HL-60 (cell line): ENCODE results near the gene ABO.
"Not testable (repeated sequence)": the region's sequence is repeated elsewhere in the genome, so short reads cannot be mapped to it uniquely, and the experiment has no call there.

Source experiments
- DNase-seq, 2 experiments: peaks; one replicate each; pipeline ENCODE4 v3.0.0-alpha.2; 2010 to 2020; ENCODE audit warnings: low read depth in 1 of 2, low spot score in 1 of 2
- H3K27ac ChIP-seq: fragments of 250-450 bp; sonication (Bioruptor Pico); replicated peaks from 2 replicates; pipeline ENCODE4 v1.5.1; 2020; ENCODE audit warnings: mild to moderate bottlenecking, moderate library complexity
- H3K27me3 ChIP-seq: fragments of 250-450 bp; sonication (Bioruptor Pico); 2 replicates; pipeline ENCODE4 v1.5.1; 2021; ENCODE audit warnings: mild to moderate bottlenecking, moderate library complexity; ENCODE audit not compliant: insufficient read depth, poor library complexity, severe bottlenecking
- H3K4me3 ChIP-seq: replicated peaks from 2 replicates; pipeline ENCODE4 v1.5.1; 2011; ENCODE audit warnings: mild to moderate bottlenecking, control low read depth, low read length; ENCODE audit not compliant: insufficient read depth
- GABPA ChIP-seq: IDR thresholded peaks from 2 replicates; pipeline ENCODE4 v1.6.1; 2012; ENCODE audit warnings: low read depth
- POLR2AphosphoS5 ChIP-seq: IDR thresholded peaks from 2 replicates; pipeline ENCODE4 v1.6.1; 2012; ENCODE audit warnings: low read depth
- REST ChIP-seq: IDR thresholded peaks from 2 replicates; pipeline ENCODE4 v1.6.1; 2012; ENCODE audit warnings: low read depth; ENCODE audit not compliant: insufficient replicate concordance
- SPI1 ChIP-seq: IDR thresholded peaks from 2 replicates; pipeline ENCODE4 v1.6.1; 2012; ENCODE audit warnings: low read depth, mild to moderate bottlenecking, borderline replicate concordance
- TF ChIP-seq, protein P1 (sequence below): IDR thresholded peaks from one replicate; pipeline ENCODE4 v1.5.1; 2011; ENCODE audit warnings: low read length, control low read depth, inconsistent platforms; ENCODE audit not compliant: insufficient read depth

The ABO gene

GRCh38 chr9:133284362-133284761 lies 9.4 kb upstream of the ABO start:
- TF ChIP-seq GABPA (no peak), REST (no peak), SPI1 (no peak), POLR2AphosphoS5 (no peak)
- TF ChIP-seq, protein P1, sequence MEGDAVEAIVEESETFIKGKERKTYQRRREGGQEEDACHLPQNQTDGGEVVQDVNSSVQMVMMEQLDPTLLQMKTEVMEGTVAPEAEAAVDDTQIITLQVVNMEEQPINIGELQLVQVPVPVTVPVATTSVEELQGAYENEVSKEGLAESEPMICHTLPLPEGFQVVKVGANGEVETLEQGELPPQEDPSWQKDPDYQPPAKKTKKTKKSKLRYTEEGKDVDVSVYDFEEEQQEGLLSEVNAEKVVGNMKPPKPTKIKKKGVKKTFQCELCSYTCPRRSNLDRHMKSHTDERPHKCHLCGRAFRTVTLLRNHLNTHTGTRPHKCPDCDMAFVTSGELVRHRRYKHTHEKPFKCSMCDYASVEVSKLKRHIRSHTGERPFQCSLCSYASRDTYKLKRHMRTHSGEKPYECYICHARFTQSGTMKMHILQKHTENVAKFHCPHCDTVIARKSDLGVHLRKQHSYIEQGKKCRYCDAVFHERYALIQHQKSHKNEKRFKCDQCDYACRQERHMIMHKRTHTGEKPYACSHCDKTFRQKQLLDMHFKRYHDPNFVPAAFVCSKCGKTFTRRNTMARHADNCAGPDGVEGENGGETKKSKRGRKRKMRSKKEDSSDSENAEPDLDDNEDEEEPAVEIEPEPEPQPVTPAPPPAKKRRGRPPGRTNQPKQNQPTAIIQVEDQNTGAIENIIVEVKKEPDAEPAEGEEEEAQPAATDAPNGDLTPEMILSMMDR = no peak
- DNase-seq = no peak
- no peak overlapping the region for H3K27ac ChIP-seq
- no peaks in the 10 kb centered on the region for H3K27me3 ChIP-seq
- H3K4me3 ChIP-seq = no peak overlapping the region

DNA sequence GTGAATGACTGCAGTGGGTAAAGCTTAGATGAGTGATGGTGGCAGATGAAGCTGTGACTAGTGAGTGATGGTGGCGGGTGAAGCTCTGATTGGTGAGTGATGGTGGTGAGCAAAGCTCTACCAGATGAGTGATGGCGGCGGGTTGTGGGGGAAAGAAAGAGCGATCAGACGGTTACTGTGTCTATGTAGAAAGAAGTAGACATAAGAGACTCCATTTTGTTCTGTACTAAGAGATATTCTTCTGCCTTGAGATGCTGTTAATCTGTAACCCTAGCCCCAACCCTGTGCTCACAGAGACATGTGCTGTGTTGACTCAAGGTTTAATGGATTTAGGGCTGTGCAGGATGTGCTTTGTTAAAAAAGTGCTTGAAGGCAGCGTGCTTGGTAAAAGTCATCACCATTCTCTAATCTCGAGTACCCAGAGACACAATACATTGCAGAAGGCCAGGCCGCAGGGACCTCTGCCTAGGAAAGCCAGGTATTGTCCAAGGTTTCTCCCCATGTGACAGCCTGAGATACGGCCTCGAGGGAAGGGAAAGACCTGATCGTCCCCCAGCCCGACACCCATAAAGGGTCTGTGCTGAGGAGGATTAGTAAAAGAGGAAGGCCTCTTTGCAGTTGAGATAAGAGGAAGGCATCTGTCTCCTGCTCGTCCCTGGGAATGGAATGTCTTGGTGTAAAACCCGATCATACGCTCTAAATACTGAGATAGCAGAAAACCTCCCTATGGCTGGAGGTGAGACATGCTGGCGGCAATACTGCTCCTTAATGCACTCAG lies 8.4 kb upstream of the ABO start:
- H3K4me3 ChIP-seq, DNase-seq, H3K27me3 ChIP-seq, H3K27ac ChIP-seq: not testable (repeated sequence)

GRCh38 chr9:133282464-133283238 lies 7.7 kb upstream of the ABO start:
- H3K4me3 ChIP-seq = no peak overlapping the region
- peak in 1 of 2 experiments; percentile 2 for DNase-seq
- no peak overlapping the region for H3K27ac ChIP-seq
- no peaks in the 10 kb centered on the region for H3K27me3 ChIP-seq
- TF ChIP-seq, protein P1 = no peak
- TF ChIP-seq REST (no peak), SPI1 (no peak), POLR2AphosphoS5 (no peak), GABPA (no peak)

- H3K27me3 ChIP-seq = peaks cover 4% of the 10 kb centered on the region
- TF ChIP-seq, protein P1 = no peak
- TF ChIP-seq SPI1 = no peak
- TF ChIP-seq POLR2AphosphoS5 = no peak
- no peak for TF ChIP-seq REST
Measured at GRCh38 chr9:133280392-133280791, 5.4 kb upstream of the ABO start.

More at GRCh38 chr9:133280392-133280791, 5.4 kb upstream of the ABO start:
- Histone ChIP-seq H3K4me3 (no peak overlapping the region), H3K27ac (no peak overlapping the region)
- DNase-seq = no peak
